GM12878 (cell line): ENCODE results near the gene ZNF888. TPM values are rescaled to one million over a fixed set of nuclear protein-coding genes. Genes with fewer than 3 reads are reported as not detected.

Experiments
- ATAC-seq: fragments of 200-7000 bp; cut with Tn5 transposase; 3 replicates; pipeline ENCODE4 v1.9.1; 2020; ENCODE audit warnings: mild to moderate bottlenecking, moderate library complexity
- BruUV-seq: library from RNA; stranded (reverse); fragments of 400-500 nt; replicated peaks from 2 replicates; lab custom pipeline; 2021; lab: Mats Ljungman, UMichigan
- CTCF ChIA-PET: fragments of 300-600 bp; sonication (Branson Sonifier 250); formaldehyde crosslinking; extraction: SDS; loops from one replicate; lab custom pipeline; 2021; ENCODE audit warnings: inconsistent platforms; lab: Yijun Ruan, JAX
- POLR2A ChIA-PET: fragments of 350-600 bp; formaldehyde crosslinking; extraction: SDS; loops from one replicate; lab custom pipeline; 2021; ENCODE audit warnings: inconsistent platforms; lab: Charles Lee
- RAD21 ChIA-PET: fragments of 300-600 bp; sonication (Branson Sonifier 250); formaldehyde crosslinking; loops from one replicate; lab custom pipeline; 2023; ENCODE audit warnings: antibody characterized with exemption; ENCODE audit not compliant: unreplicated experiment; lab: Charles Lee
- SMC1A ChIA-PET: fragments of 300-600 bp; sonication (Branson Sonifier 250); formaldehyde crosslinking; loops from one replicate; lab custom pipeline; 2023; ENCODE audit not compliant: unreplicated experiment, uncharacterized antibody; lab: Charles Lee
- DNase-seq: peaks from one replicate; pipeline ENCODE4 v3.0.0-alpha.2; 2011; ENCODE audit warnings: low read depth, low spot score
- FAIRE-seq: peaks from 3 replicates; lab custom pipeline; 2011; peaks lifted over from hg19 to GRCh38; lab: Jason Lieb, UNC
- H2AFZ ChIP-seq: 2 replicates; pipeline ENCODE4 v1.6.0; 2011; ENCODE audit warnings: low read depth, low read length, control low read depth; ENCODE audit not compliant: control insufficient read depth
- H3K27ac ChIP-seq: 2 replicates; pipeline ENCODE4 v1.5.1; 2011; ENCODE audit warnings: control low read depth; ENCODE audit not compliant: control insufficient read depth, insufficient read depth
- H3K27me3 ChIP-seq, 2 experiments: replicated peaks in 1 of 2; 2 replicates each; pipeline versions ENCODE4 v1.6.0 to v1.6.1; 2011; ENCODE audit warnings: low read length in 1 of 2; ENCODE audit not compliant: control insufficient read depth in 2 of 2, insufficient read depth in 2 of 2
- H3K36me3 ChIP-seq, 2 experiments: 2 replicates each; pipeline ENCODE4 v1.5.1; 2011; ENCODE audit warnings: low read length in 1 of 2; ENCODE audit not compliant: control insufficient read depth in 2 of 2, insufficient read depth in 2 of 2
- H3K4me1 ChIP-seq: 2 replicates; pipeline ENCODE4 v1.6.1; 2011; ENCODE audit warnings: mild to moderate bottlenecking, low read length, moderate library complexity, mixed read lengths; ENCODE audit not compliant: control insufficient read depth, insufficient read depth
- H3K4me2 ChIP-seq: 2 replicates; pipeline ENCODE4 v1.6.0; 2011; ENCODE audit warnings: control low read depth; ENCODE audit not compliant: control insufficient read depth, insufficient read depth
- H3K4me3 ChIP-seq: fragments of 200-600 bp; sonication (generic); 2 replicates; pipeline ENCODE4 v1.5.1; 2016
- H3K79me2 ChIP-seq: 2 replicates; pipeline ENCODE4 v1.6.0; 2011; ENCODE audit warnings: low read length; ENCODE audit not compliant: control insufficient read depth, insufficient read depth
- H3K9ac ChIP-seq: 2 replicates; pipeline ENCODE4 v1.8.0; 2011; ENCODE audit warnings: low read length, control low read depth, mixed read lengths; ENCODE audit not compliant: control insufficient read depth, insufficient read depth
- H3K9me3 ChIP-seq: replicated peaks from 3 replicates; pipeline ENCODE4 v1.5.1; 2011; ENCODE audit warnings: mild to moderate bottlenecking, low read length; ENCODE audit not compliant: control insufficient read depth, insufficient read depth
- H4K20me1 ChIP-seq: 2 replicates; pipeline ENCODE4 v1.6.0; 2011; ENCODE audit not compliant: control insufficient read depth, insufficient read depth
- CREM ChIP-seq: IDR thresholded peaks from 2 replicates; pipeline ENCODE4 v1.6.1; 2014; ENCODE audit warnings: antibody characterized with exemption, low read depth
- ETV6 ChIP-seq, 2 experiments: fragments of 450-650 bp in 1 of 2; IDR thresholded peaks in 1 of 2; conservative IDR thresholded peaks in 1 of 2; 2 replicates each; pipeline ENCODE4 v1.6.1; 2014; ENCODE audit warnings: antibody characterized with exemption in 1 of 2, borderline replicate concordance in 1 of 2, low read depth in 1 of 2, mild to moderate bottlenecking in 1 of 2, moderate library complexity in 1 of 2
- EZH2 ChIP-seq: IDR thresholded peaks from 2 replicates; pipeline ENCODE4 v1.6.1; 2012; ENCODE audit warnings: low read depth, mild to moderate bottlenecking, control low read depth, inconsistent platforms, low read length, borderline replicate concordance; ENCODE audit not compliant: control insufficient read depth
- IKZF1 ChIP-seq: fragments of 450-650 bp; conservative IDR thresholded peaks from 2 replicates; pipeline ENCODE4 v1.6.1; 2017; ENCODE audit warnings: antibody characterized with exemption, mild to moderate bottlenecking
- KAT2A ChIP-seq: conservative IDR thresholded peaks from 2 replicates; pipeline ENCODE4 v1.6.1; 2011; ENCODE audit warnings: low read depth, low read length; ENCODE audit not compliant: control insufficient read depth
- NFIC ChIP-seq: IDR thresholded peaks from 2 replicates; pipeline ENCODE4 v1.6.1; 2012; ENCODE audit warnings: low read depth, mild to moderate bottlenecking, inconsistent platforms, low read length, moderate library complexity
- NFYB ChIP-seq: IDR thresholded peaks from 2 replicates; pipeline ENCODE4 v1.6.1; 2011; ENCODE audit warnings: low read depth, mild to moderate bottlenecking, low read length, improper control_type of control experiment, moderate library complexity; ENCODE audit not compliant: insufficient read depth
- NRF1 ChIP-seq: conservative IDR thresholded peaks from 2 replicates; pipeline ENCODE4 v1.6.1; 2011; ENCODE audit warnings: mild to moderate bottlenecking, low read depth, low read length, improper control_type of control experiment
- RB1 ChIP-seq: fragments of 450-650 bp; formaldehyde crosslinking; IDR thresholded peaks from 2 replicates; pipeline ENCODE4 v1.6.1; 2017; ENCODE audit warnings: mild to moderate bottlenecking, borderline replicate concordance
- RBBP5 ChIP-seq: fragments of 200-600 bp; sonication (generic); conservative IDR thresholded peaks from 2 replicates; pipeline ENCODE4 v1.6.1; 2016
- RCOR1 ChIP-seq: conservative IDR thresholded peaks from 2 replicates; pipeline ENCODE4 v1.6.1; 2012; ENCODE audit warnings: low read depth, low read length, improper control_type of control experiment
- ZNF207 ChIP-seq: fragments of 450-650 bp; IDR thresholded peaks from 2 replicates; pipeline ENCODE4 v1.6.1; 2014; ENCODE audit warnings: antibody characterized with exemption, mild to moderate bottlenecking, borderline replicate concordance
- ZNF622 ChIP-seq: fragments of 450-650 bp; IDR thresholded peaks from 2 replicates; pipeline ENCODE4 v1.6.1; 2017; ENCODE audit warnings: mild to moderate bottlenecking, inconsistent platforms
- WGBS: methylation state at CpG from one replicate; pipeline ENCODE4 v1.1.6; 2016; ENCODE audit warnings: low lambda C conversion rate; ENCODE audit not compliant: insufficient replicate concordance, insufficient coverage; ENCODE audit errors: missing lambda C conversion rate; 5-methylcytosine and 5-hydroxymethylcytosine counted together
- in situ Hi-C: fragments of 300-500 bp; cut with MboI; formaldehyde crosslinking; loops from 9 replicates; pipeline ENCODE4 v1.14.3; 2018; ENCODE audit warnings: mixed read lengths
- intact Hi-C: fragments of 100-400 bp; cut with micrococcal nuclease; formaldehyde crosslinking; loops from one replicate; pipeline ENCODE4 v1.14.2; 2022; ENCODE audit not compliant: unreplicated experiment
- polyA plus RNA-seq, 11 experiments: library from polyadenylated mRNA; depleted of rRNA in 4 of 11; unstranded in 6 of 11; stranded (reverse) in 5 of 11; fragments of >200 nt; fragmentation: Nextera tagmentation in 4 of 11; fragmentation: Illumina TruSeq in 1 of 11; extraction: Ambion mirVana in 4 of 11; extraction: Trizol in 1 of 11; gene quantifications; 1 replicate in 1 of 11; 2 replicates in 10 of 11; pipeline versions ENCODE4 v1.2.1 to v1.2.3, GENCODE V29; 2011 to 2016; ENCODE audit warnings: inconsistent platforms in 2 of 11, missing spikeins in 2 of 11, low read depth in 1 of 11
- total RNA-seq, 4 experiments: library from RNA; depleted of rRNA in 3 of 4; stranded (reverse); fragments of >200 nt in 3 of 4; fragmentation: Illumina TruSeq in 1 of 4; extraction: Trizol in 1 of 4; gene quantifications; 2 replicates each; pipeline versions ENCODE4 v1.2.1 to v1.2.3, GENCODE V29; 2013 to 2021

The ZNF888 gene
- total and polyA plus RNA-seq, 10 of the 15 experiments (the other 5 are each of a cell fraction or from before 2014, with no cell fraction given): 0.26 to 4.3 (median 2.7) TPM

GRCh38 chr19:52889931-52890330 is 33.3 kb downstream of the ZNF888 start:
- WGBS: 90% methylated on average over 4 of the region's 4 CpGs
- ChIA-PET POLR2A (no interaction called here), RAD21 (no interaction called here), CTCF (no interaction called here), SMC1A (no interaction called here)
- intact Hi-C loops (no loop called here), in situ Hi-C loops (no loop called here)
- H3K79me2 ChIP-seq: no peaks in the 10 kb centered on the region
- H2AFZ ChIP-seq: no peak overlapping the region
- no peak overlapping the region for H3K9ac ChIP-seq
- no peaks in the 10 kb centered on the region for H3K27me3 ChIP-seq
- H3K36me3 ChIP-seq: no peaks in the 10 kb centered on the region; a peak in 1 of 4 replicates
- no peak overlapping the region for H3K27ac ChIP-seq
- no peak overlapping the region for H3K4me3 ChIP-seq
- FAIRE-seq (no peak), DNase-seq (no peak), ATAC-seq (no peak)
- TF ChIP-seq EZH2 (no peak), NFYB (no peak), ETV6 (conservative IDR thresholded peaks at IDR 0.05 in 1 of 2, IDR thresholded peaks at IDR 0.05 in 1 of 2; ENCODE audit: borderline replicate concordance in 1 of 2, low read depth in 1 of 2) (no peak), NFIC (no peak), RCOR1 (no peak), ZNF207 (no peak), RB1 (no peak), ZNF622 (no peak), KAT2A (no peak), RBBP5 (no peak), CREM (no peak), NRF1 (no peak), IKZF1 (no peak)
- no peaks in the 10 kb centered on the region for H3K4me1 ChIP-seq
- peaks cover under 1% of the 10 kb centered on the region; the same call in 1 of the 3 replicates for H3K9me3 ChIP-seq
- BruUV-seq: no TSS peak
- no peak overlapping the region for H3K4me2 ChIP-seq
- H4K20me1 ChIP-seq: no peaks in the 10 kb centered on the region
